ENCODE results near the gene LHPP.

Gene LHPP

GRCh38 chr10:124451276-124451675 is 10.3 kb upstream of the LHPP start:
- Histone ChIP-seq H3K4me3 (ENCODE audit: low read length in 2 of 2) (no peak overlapping the region), H4K8ac (ENCODE audit: low read depth, low read length) (no peak overlapping the region), H3K18ac (ENCODE audit: low read length) (no peak overlapping the region), H3K9me3 (replicated peaks in 1 of 2; ENCODE audit: control insufficient read depth in 2 of 2, insufficient read depth in 1 of 2, low read depth in 1 of 2, low read length in 2 of 2) (no peaks in the 10 kb centered on the region), H3K4ac (ENCODE audit: low read length) (no peak overlapping the region), H2BK15ac (ENCODE audit: low read length) (no peak overlapping the region), H4K91ac (ENCODE audit: low read depth, low read length, poor library complexity) (no peak overlapping the region), H3K79me1 (ENCODE audit: low read depth, low read length) (no peaks in the 10 kb centered on the region), H2BK12ac (ENCODE audit: low read length) (no peak overlapping the region), H3K4me1 (ENCODE audit: control insufficient read depth in 2 of 2, insufficient read depth in 1 of 2, low read depth in 1 of 2, low read length in 2 of 2) (peaks cover 16 to 18% of the 10 kb centered on the region in 2 donors), H2BK5ac (ENCODE audit: low read length) (no peak overlapping the region), H3K9ac (ENCODE audit: low read depth, low read length, poor library complexity) (no peak overlapping the region), H2AK5ac (ENCODE audit: low read depth, low read length) (no peak overlapping the region), H2BK120ac (ENCODE audit: low read depth, low read length) (no peak overlapping the region), H3K36me3 (replicated peaks in 1 of 2; ENCODE audit: control insufficient read depth in 2 of 2, insufficient read depth in 2 of 2, low read length in 2 of 2) (no peaks in the 10 kb centered on the region), H3K23ac (ENCODE audit: low read depth, low read length, poor library complexity) (no peak overlapping the region), H3K4me2 (ENCODE audit: insufficient read depth, low read length, poor library complexity, severe bottlenecking) (no peak overlapping the region), H3K27ac (replicated peaks; ENCODE audit: low read length) (no peak overlapping the region), H3K27me3 (ENCODE audit: control insufficient read depth in 3 of 3, insufficient read depth in 3 of 3, low read depth in 1 of 3, low read length in 3 of 3) (peaks cover 27 to 93% (median 51%) of the 10 kb centered on the region in 3 experiments), H2AFZ (ENCODE audit: low read length) (no peak overlapping the region), H3K14ac (ENCODE audit: low read length) (no peak overlapping the region)
- DNase-seq (ENCODE audit: low spot score) = no peak
- no CpG with 5 or more reads among the region's 6 CpGs for WGBS, 2 donors (ENCODE audit: extremely low coverage in 2 of 2, insufficient read length in 2 of 2, insufficient replicate concordance in 1 of 2)

DNA sequence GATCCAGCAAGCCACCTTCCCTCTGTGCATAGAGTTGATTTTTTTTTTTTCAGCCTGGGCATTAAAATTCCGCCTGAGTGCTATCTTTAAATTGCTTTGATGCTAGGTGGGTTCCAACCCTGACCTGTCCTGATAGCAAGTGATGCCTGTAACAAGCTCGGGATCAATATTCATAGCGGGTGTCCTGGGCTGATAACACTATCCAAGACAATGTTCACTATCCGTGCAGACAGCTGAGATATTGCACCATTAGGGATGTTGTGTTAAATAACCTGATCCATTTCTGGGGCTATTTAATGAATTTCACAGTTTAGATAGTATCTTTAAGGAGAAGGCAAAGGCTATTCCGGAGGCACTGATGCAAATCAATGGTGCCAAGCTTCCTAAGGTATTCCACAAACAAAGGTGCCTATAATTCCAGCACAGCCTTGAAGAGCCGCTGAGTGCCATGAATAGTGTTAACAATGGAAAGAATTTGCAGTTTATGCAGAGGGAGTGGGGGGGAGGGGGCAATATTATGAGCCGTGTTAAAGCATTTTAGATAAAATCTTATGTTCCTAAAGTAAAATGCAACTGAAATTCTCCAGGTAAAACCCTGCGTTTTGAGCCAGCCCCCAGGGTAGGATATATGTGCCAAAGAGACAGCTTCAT is 7.5 kb upstream of the LHPP start:
- H3K4ac ChIP-seq (ENCODE audit: low read length) = no peak overlapping the region
- no peak overlapping the region for H3K14ac ChIP-seq (ENCODE audit: low read length)
- H2BK12ac ChIP-seq (ENCODE audit: low read length) = no peak overlapping the region
- H4K91ac ChIP-seq (ENCODE audit: low read depth, low read length, poor library complexity) = no peak overlapping the region
- no peak overlapping the region for H3K18ac ChIP-seq (ENCODE audit: low read length)
- no peak overlapping the region for H3K27ac ChIP-seq (replicated peaks; ENCODE audit: low read length)
- no peak overlapping the region for H3K9ac ChIP-seq (ENCODE audit: low read depth, low read length, poor library complexity)
- no peak overlapping the region for H2AFZ ChIP-seq (ENCODE audit: low read length)
- no peak for DNase-seq (ENCODE audit: low spot score)
- H3K27me3 ChIP-seq (ENCODE audit: control insufficient read depth in 3 of 3, insufficient read depth in 3 of 3, low read depth in 1 of 3, low read length in 3 of 3) = peaks cover 7 to 75% (median 23%) of the 10 kb centered on the region in 3 experiments
- no peak overlapping the region for H2BK120ac ChIP-seq (ENCODE audit: low read depth, low read length)
- H3K4me3 ChIP-seq (ENCODE audit: low read length in 2 of 2) = no peak overlapping the region
- H4K8ac ChIP-seq (ENCODE audit: low read depth, low read length) = no peak overlapping the region
- no peak overlapping the region for H2BK15ac ChIP-seq (ENCODE audit: low read length)
- no peak overlapping the region for H3K23ac ChIP-seq (ENCODE audit: low read depth, low read length, poor library complexity)
- H3K4me1 ChIP-seq (ENCODE audit: control insufficient read depth in 2 of 2, insufficient read depth in 1 of 2, low read depth in 1 of 2, low read length in 2 of 2) = peaks cover 9 to 14% of the 10 kb centered on the region in 2 donors
- H2BK5ac ChIP-seq (ENCODE audit: low read length) = no peak overlapping the region
- WGBS, 2 donors (ENCODE audit: extremely low coverage in 2 of 2, insufficient read length in 2 of 2, insufficient replicate concordance in 1 of 2) = no CpG with 5 or more reads among the region's 8 CpGs
- H3K79me1 ChIP-seq (ENCODE audit: low read depth, low read length) = no peaks in the 10 kb centered on the region
- no peaks in the 10 kb centered on the region for H3K9me3 ChIP-seq (replicated peaks in 1 of 2; ENCODE audit: control insufficient read depth in 2 of 2, insufficient read depth in 1 of 2, low read depth in 1 of 2, low read length in 2 of 2)
- H2AK5ac ChIP-seq (ENCODE audit: low read depth, low read length) = no peak overlapping the region
- H3K36me3 ChIP-seq (replicated peaks in 1 of 2; ENCODE audit: control insufficient read depth in 2 of 2, insufficient read depth in 2 of 2, low read length in 2 of 2) = no peaks in the 10 kb centered on the region
- H3K4me2 ChIP-seq (ENCODE audit: insufficient read depth, low read length, poor library complexity, severe bottlenecking) = no peak overlapping the region

GRCh38 chr10:124455441-124455840 is 6.2 kb upstream of the LHPP start:
- H3K14ac ChIP-seq (ENCODE audit: low read length) = no peak overlapping the region
- H2BK12ac ChIP-seq (ENCODE audit: low read length) = no peak overlapping the region
- no peak overlapping the region for H2AFZ ChIP-seq (ENCODE audit: low read length)
- no peak overlapping the region for H3K4me2 ChIP-seq (ENCODE audit: insufficient read depth, low read length, poor library complexity, severe bottlenecking)
- H3K36me3 ChIP-seq (replicated peaks in 1 of 2; ENCODE audit: control insufficient read depth in 2 of 2, insufficient read depth in 2 of 2, low read length in 2 of 2) = no peaks in the 10 kb centered on the region
- no peak overlapping the region for H3K9ac ChIP-seq (ENCODE audit: low read depth, low read length, poor library complexity)
- no peak overlapping the region for H3K18ac ChIP-seq (ENCODE audit: low read length)
- H3K27ac ChIP-seq (replicated peaks; ENCODE audit: low read length) = no peak overlapping the region
- no peak for DNase-seq (ENCODE audit: low spot score)
- H3K79me1 ChIP-seq (ENCODE audit: low read depth, low read length) = no peaks in the 10 kb centered on the region
- H2BK15ac ChIP-seq (ENCODE audit: low read length) = no peak overlapping the region
- H3K4me1 ChIP-seq (ENCODE audit: control insufficient read depth in 2 of 2, insufficient read depth in 1 of 2, low read depth in 1 of 2, low read length in 2 of 2) = peaks cover 0 to 10% of the 10 kb centered on the region in 2 donors
- H3K9me3 ChIP-seq (replicated peaks in 1 of 2; ENCODE audit: control insufficient read depth in 2 of 2, insufficient read depth in 1 of 2, low read depth in 1 of 2, low read length in 2 of 2) = no peaks in the 10 kb centered on the region
- no peak overlapping the region for H4K91ac ChIP-seq (ENCODE audit: low read depth, low read length, poor library complexity)
- no peak overlapping the region for H3K23ac ChIP-seq (ENCODE audit: low read depth, low read length, poor library complexity)
- H2AK5ac ChIP-seq (ENCODE audit: low read depth, low read length) = no peak overlapping the region
- no peak overlapping the region for H4K8ac ChIP-seq (ENCODE audit: low read depth, low read length)
- H3K4me3 ChIP-seq (ENCODE audit: low read length in 2 of 2) = no peak overlapping the region
- no peak overlapping the region for H2BK5ac ChIP-seq (ENCODE audit: low read length)
- H3K27me3 ChIP-seq (ENCODE audit: control insufficient read depth in 3 of 3, insufficient read depth in 3 of 3, low read depth in 1 of 3, low read length in 3 of 3) = peaks cover 0 to 73% (median 11%) of the 10 kb centered on the region in 3 experiments
- WGBS, 2 donors (ENCODE audit: extremely low coverage in 2 of 2, insufficient read length in 2 of 2, insufficient replicate concordance in 1 of 2) = no CpG with 5 or more reads among the region's 7 CpGs
- no peak overlapping the region for H3K4ac ChIP-seq (ENCODE audit: low read length)
- no peak overlapping the region for H2BK120ac ChIP-seq (ENCODE audit: low read depth, low read length)

DNA sequence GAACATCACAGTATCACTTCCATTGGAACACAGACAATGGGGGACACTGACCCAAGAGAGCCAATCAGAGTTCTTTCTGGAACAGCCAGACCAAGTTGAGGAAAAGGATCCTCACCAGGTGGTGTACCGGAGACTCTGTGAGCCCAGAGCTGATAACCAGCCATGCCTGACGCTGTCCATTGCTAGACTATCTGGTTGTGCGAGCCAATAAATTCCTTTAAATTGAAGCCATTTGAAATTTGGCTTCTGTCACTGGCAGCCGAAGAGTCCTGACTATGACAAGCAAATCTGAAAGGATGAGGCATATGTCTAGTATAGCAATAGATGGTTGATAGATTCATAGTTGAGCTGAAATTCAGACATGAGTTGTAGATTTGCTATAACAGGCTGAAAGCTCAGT is 3.1 kb upstream of the LHPP start:
- no peak overlapping the region for H4K8ac ChIP-seq (ENCODE audit: low read depth, low read length)
- H3K36me3 ChIP-seq (replicated peaks in 1 of 2; ENCODE audit: control insufficient read depth in 2 of 2, insufficient read depth in 2 of 2, low read length in 2 of 2) = no peaks in the 10 kb centered on the region
- WGBS, 2 donors (ENCODE audit: extremely low coverage in 2 of 2, insufficient read length in 2 of 2, insufficient replicate concordance in 1 of 2) = no CpG with 5 or more reads among the region's 4 CpGs
- peaks cover 0 to 2% of the 10 kb centered on the region in 2 donors for H3K4me1 ChIP-seq (ENCODE audit: control insufficient read depth in 2 of 2, insufficient read depth in 1 of 2, low read depth in 1 of 2, low read length in 2 of 2)
- no peak overlapping the region for H2AK5ac ChIP-seq (ENCODE audit: low read depth, low read length)
- no peaks in the 10 kb centered on the region for H3K79me1 ChIP-seq (ENCODE audit: low read depth, low read length)
- H3K4me3 ChIP-seq (ENCODE audit: low read length in 2 of 2) = no peak overlapping the region
- no peak overlapping the region for H2BK15ac ChIP-seq (ENCODE audit: low read length)
- no peak overlapping the region for H2BK5ac ChIP-seq (ENCODE audit: low read length)
- no peak overlapping the region for H2AFZ ChIP-seq (ENCODE audit: low read length)
- no peak overlapping the region for H3K27ac ChIP-seq (replicated peaks; ENCODE audit: low read length)
- DNase-seq (ENCODE audit: low spot score) = no peak
- H3K9ac ChIP-seq (ENCODE audit: low read depth, low read length, poor library complexity) = no peak overlapping the region
- H3K23ac ChIP-seq (ENCODE audit: low read depth, low read length, poor library complexity) = no peak overlapping the region
- H3K18ac ChIP-seq (ENCODE audit: low read length) = no peak overlapping the region
- peaks cover 0 to 51% (median 0%) of the 10 kb centered on the region in 3 experiments for H3K27me3 ChIP-seq (ENCODE audit: control insufficient read depth in 3 of 3, insufficient read depth in 3 of 3, low read depth in 1 of 3, low read length in 3 of 3)
- H3K9me3 ChIP-seq (replicated peaks in 1 of 2; ENCODE audit: control insufficient read depth in 2 of 2, insufficient read depth in 1 of 2, low read depth in 1 of 2, low read length in 2 of 2) = no peaks in the 10 kb centered on the region
- no peak overlapping the region for H3K14ac ChIP-seq (ENCODE audit: low read length)
- no peak overlapping the region for H4K91ac ChIP-seq (ENCODE audit: low read depth, low read length, poor library complexity)
- no peak overlapping the region for H2BK120ac ChIP-seq (ENCODE audit: low read depth, low read length)
- H2BK12ac ChIP-seq (ENCODE audit: low read length) = no peak overlapping the region
- no peak overlapping the region for H3K4ac ChIP-seq (ENCODE audit: low read length)
- H3K4me2 ChIP-seq (ENCODE audit: insufficient read depth, low read length, poor library complexity, severe bottlenecking) = no peak overlapping the region

All from neuronal stem cell (in vitro differentiated cells).